NCI-H1092 (cell line): ENCODE measurements around the gene FAM50B.

Experiments used
- DNase-seq: peaks from one replicate; lab custom pipeline; 2025; lab: John Stamatoyannopoulos, UW

Gene FAM50B, protein sequence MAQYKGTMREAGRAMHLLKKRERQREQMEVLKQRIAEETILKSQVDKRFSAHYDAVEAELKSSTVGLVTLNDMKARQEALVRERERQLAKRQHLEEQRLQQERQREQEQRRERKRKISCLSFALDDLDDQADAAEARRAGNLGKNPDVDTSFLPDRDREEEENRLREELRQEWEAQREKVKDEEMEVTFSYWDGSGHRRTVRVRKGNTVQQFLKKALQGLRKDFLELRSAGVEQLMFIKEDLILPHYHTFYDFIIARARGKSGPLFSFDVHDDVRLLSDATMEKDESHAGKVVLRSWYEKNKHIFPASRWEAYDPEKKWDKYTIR

DNA sequence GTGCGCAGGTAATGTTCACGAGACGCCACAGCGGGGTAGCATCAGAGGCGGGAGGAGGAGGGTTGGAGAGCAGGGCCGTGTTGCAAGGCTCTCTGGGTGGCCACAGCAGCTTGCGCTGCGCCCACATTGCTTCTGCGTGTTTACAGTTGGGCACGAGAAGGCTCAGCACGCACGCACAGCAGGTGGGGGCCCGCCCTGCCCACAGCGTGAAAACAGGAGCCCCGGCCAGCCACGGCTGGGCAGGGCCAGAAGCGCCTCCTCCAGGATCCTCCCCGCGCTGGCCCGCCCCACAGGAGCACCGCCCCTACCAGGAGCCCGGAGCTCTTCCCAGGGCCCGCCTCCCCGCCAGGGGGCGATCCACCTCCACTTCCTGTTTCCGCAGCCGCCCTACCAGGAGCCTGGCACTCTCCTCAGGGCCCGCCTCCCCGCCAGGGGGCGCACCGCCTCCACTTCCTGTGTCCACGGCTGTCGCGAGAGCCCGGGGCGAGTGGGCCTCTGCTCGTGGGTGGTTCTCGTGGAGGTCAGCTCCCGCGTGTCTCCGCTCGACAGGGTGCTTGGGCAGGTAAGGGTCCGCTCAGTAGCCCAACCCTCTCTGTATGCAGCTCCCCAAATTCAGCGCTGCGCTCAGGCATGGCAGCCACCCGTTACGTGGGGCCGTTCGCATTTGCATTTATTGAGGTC is at the start of gene FAM50B:
FAM50B (plus strand) TSS at position 449 of the 681 bp plus-strand sequence. CDS start 439 bp downstream, outside the sequence.
- no peak for DNase-seq

DNA sequence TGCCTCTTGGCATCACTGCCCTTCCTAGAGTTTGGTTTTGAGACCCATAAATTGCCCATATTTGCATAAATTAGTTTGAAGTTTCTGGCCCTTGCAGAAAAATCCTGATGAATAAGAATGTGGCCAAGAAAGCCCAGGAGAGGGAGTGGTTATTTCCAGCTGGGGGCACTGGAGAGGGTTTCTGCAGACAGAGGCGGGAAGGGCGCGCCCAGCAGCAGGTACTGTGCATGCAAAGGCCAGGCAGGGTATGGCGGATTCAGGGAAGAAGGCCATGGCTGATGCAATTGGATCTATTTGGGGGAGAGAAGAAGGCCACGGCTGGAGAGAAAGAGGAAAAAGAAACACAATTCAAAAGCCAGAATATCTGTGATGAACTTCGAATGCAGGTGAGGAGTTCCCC is 49.5 kb upstream of the FAM50B start:
- DNase-seq, result no peak

DNA sequence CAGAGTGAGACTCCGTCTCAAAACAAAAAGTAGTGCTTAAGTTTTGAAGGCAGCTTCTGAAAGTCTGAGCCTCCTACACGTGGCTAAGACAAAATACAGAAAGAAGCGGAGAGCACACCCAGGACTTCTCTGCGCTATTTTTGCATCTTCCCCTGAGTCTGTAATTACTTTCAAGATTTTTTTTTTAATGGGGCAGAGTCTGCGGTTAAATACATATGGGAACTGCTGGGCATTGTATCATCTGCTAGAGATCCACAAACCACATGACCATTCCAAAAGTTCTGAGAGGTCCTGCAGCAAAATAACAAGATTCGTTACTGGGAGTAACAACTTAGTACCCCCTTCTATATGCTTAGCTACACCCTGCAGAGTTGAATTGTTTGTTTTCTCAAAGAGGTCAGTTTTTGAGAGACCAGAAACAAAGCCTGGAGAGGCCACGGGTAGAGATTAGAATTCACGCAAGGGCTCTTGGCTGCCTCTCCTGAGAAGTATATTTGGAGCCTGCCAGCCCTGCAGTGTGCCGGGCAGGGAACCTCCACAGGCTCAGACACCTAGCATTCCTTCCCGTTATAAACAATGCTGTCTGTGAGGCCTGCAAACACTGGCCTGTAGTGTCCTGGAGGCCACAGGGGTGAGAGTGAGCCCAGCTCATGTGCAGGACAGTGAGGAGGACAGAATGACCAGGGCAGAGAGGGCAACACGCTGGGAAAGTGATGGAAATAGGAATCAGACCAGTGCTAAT is 48.2 kb upstream of the FAM50B start:
- DNase-seq, result no peak

DNA sequence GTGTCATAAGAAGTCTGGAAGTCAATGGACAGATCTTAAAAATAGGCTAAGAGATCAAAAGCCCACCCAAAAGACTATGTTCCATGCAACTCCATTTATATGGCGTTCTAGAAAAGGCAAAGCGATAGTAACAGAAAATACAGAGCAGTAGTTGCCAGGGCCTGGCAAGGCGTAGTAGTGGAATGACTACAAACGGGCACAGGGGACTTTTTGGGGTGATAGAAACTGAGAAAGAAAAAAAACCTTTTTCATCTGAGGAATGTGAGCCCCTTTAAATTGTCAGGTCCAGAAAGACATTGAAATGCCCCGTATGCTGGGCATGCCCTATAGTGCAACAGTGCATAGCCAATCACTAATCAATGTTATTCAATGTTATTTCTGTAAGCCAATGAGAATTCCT is 47.2 kb upstream of the FAM50B start:
- DNase-seq, result no peak

DNA sequence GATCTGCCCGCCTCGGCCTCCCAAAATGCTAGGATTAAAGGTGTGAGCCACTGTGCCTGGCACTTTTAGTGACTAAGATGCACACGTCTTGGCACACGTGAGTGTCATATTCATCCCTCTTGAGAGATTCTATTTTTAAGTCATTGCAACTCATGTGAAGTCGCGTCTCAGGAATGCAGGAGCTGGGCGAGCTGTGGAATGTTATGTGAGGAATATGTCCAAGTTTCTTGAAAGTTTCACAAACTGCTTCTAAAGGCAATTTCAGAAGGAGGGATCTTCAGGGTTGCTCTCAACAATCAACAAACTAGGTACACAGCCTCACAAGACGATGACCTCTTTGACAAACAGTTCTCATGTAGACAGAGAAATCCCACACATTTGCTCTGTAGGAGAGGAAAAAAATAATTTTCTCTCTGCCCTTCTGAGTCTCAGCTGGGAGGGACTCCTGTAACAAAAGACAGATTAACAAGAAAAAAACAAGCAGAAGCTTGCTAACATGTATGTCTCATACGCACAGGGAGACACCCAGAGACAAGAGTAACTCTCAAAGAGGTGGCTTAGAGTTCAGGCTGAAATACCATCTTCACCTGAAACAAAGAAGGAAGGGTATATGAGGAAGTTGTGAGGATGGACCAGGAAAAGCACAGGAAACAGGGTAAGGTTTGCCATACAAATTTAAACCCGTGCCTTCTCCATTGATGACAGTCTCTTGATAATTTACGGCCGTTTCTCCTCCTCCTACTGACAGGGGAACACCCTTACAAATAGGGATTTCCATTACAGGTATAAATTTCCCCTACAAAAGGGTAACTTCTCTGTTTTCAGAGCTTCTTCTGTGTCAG is 45.3 kb upstream of the FAM50B start:
- DNase-seq, result no peak

DNA sequence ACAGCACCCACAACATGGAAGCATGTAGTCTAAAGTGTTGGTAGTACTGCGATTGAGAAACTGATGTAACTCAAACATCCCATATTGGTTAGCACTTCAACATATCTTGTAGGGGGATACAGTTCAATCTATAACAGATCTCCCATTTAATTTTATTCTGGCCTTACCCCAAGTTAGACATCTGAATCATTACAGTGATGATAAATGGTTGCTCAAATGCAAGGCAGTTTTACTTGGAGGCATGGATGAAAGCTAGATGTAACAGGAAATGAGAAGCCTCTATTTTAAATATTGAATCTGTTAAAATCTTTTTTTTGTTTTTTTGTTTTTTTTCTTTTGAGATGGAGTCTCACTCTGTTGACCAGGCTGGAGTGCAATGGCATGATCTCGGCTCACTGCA is 44.2 kb upstream of the FAM50B start:
- DNase-seq, result no peak

DNA sequence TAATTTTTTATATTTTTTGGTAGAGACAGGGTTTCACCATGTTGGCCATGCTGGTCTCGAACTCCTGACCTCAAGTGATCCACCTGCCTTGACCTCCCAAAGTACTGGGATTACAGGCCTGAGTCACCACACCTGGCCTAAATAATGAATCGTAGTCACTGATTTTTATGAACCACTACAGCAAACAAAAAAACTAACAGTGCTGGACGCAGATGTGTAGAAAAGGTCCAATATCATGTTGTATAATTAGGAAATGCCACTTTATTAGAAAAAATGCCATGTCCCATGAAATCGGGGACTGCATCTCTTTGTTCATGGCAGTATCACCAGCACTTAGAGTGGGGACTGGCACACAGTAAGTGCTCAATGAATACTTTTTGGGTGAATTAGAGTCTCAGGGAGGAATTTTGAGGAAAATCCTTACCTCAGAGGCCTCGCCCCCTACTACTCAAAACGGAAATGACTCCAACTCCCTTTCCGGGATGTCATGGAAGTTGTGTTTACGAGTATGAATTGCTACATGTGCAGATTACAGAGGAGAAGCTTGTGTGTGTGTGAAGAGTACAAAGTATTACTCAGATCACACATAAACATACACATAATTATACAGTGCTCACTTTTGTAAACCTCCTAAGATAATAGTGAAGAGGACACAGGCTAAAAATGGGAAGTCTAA is 43.6 kb upstream of the FAM50B start:
- DNase-seq, result no peak

DNA sequence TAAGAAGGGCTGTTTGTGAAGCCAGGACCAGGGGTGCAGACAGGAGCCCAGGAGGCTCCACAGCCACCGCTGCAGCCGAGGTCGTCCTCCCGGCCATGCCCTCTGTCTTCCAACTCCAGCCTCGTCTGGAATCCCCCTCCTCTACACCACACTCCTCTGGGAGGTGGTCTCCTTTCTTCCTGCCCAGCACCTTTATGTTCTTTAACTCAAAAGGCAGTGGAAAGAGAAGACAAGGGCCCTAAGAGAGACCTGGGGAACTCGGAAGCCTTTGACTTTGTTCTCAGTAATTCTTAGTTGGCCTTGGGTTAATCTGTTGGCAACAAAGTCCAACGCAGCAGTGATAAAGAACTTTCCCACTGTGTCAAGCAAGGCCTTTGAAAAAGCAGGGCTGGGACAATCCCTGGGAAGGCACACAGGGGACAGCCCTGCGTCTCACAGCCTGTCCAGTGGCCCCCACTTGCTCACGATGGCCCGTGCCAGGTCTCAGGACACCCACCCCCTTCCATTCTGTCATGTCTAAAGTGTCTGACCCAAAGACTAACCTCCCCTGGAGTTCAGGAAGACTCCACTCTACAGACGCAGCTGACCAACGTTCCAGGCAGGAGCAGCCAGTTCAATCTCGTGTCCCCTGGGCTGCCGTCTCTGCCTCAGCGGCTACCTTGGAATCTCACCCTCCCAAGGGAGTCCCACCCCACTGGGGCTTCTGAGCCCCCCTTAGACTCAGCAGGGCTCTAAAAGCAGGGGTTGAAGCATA is 42.8 kb upstream of the FAM50B start:
- no peak for DNase-seq

DNA sequence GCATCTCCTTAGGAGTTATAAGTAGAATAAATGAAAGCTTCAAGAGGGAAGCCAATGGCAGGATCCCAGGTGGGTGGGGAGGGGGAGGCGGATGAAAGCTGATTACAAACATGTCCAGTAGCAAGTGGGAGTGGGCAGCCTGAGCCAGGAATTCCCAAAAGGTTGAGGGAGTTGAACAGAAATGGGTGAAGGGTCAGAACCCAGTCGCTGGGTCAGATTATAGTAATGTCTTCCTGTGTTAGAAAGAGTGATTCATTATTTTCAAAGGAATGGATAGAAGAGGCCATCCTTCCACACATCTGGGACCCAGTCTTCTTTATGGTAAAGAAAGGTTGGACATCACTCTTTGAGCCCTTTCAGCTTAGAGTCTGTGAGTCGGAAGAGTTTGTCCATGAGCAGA is 41.0 kb upstream of the FAM50B start:
- DNase-seq, result no peak

DNA sequence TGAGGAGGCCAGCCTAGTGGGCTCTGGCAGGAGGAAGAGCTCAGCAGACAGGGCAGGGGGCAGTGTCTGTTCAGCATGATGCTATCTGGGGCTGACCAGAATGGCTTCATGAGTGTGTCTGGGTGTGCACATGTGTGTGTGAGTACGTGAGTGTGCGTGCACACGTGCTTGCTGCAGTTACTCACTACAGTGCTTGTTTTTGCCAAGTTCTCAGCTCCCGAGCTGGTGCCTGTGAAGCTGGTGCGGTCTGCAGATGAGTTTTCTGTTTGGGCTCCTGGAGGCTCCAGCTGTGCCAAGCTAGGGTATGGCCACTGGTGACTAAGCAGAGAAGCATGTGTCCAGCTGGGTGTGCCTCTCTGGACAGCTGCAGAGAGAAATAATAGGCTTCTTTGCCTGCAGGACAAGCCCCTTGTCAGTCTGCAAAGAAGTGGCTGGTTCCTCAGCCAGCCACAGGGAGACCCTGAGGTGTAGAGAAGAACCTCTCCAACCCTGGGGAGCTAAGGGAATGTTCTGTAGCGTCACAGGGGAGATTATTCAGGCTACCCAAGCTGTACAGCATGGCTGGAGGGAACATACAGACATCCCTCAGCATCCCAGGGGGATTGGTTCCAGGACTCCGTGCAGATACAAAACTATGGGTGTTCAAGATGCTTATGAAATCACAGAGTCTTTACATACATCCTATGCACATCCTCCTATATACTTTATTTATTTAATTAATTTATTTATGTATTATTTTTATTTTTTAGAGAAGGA is 40.2 kb upstream of the FAM50B start:
- DNase-seq, result no peak

DNA sequence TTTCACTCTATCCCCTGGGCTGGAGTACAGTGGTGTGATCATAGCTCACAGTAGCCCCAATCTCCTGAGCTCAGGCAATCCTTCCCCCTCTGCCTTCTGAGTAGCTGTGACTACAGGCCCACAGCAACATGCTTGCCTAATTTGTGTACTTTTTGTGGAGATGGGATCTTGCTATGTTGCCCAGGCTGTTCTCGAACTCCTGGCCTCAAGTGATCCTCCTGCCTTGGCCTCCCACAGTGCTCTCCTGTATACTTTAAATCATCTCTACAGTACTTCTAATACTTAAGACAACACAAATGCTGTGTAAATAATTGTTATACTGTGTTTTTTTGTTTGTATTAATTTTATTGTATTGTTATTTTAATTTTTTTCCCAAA is 39.7 kb upstream of the FAM50B start:
- DNase-seq, result no peak

DNA sequence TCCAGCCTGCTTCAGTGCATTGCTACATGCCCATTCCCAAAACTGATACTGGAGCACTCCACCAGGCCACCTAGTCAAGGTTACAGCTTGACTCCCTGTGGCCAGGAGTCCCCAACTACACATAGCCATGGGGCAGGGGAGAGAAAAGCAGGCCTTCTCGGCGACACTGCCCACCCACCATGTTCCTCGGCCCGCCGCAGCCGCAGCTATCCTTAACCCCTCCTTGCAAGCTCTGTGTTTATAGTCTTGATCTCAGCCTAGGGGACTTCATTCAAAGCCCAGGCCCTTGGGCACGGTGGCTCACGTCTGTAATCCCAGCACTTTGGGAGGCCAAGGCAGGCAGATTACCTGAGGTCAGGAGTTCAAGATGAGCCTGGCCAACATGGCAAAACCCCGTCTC is 39.2 kb upstream of the FAM50B start:
- no peak for DNase-seq

DNA sequence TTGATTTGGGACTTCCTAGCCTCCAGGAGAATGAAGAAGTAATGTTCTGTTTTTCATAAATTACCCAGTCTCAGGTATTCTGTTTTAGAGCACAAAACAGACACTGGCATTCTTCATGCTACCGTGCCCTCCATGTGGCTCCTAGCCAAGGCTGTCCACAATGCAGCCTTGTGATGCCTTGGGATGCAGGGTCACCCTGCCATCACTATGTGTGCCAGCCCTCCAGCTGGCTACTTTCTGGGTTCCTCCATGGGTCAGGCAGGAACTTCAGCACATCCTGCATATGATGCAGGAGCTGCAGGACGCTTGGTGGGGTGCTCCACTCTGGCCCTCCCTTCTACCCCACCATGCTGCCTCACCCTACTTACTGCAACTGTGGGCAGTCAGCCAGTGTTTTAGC is 38.0 kb upstream of the FAM50B start:
- no peak for DNase-seq

DNA sequence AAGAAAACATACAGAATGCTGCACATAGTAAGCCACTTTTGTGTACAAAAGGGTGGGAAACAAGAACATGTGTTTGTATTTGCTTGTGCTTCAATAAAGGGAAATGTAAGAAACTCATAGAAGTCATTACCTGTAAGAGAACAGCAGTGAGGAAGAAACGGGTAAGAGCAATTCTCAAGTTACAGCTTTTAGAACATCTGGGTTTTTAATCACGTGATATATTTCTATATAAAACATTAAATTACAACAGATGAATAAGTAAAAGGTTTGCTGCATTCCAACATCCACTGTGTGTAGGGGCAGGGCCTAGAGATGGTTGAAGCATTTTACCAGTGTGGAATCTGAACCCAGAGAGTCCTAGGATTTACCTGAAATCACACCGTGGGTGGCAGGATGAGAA is 36.6 kb upstream of the FAM50B start:
- no peak for DNase-seq

DNA sequence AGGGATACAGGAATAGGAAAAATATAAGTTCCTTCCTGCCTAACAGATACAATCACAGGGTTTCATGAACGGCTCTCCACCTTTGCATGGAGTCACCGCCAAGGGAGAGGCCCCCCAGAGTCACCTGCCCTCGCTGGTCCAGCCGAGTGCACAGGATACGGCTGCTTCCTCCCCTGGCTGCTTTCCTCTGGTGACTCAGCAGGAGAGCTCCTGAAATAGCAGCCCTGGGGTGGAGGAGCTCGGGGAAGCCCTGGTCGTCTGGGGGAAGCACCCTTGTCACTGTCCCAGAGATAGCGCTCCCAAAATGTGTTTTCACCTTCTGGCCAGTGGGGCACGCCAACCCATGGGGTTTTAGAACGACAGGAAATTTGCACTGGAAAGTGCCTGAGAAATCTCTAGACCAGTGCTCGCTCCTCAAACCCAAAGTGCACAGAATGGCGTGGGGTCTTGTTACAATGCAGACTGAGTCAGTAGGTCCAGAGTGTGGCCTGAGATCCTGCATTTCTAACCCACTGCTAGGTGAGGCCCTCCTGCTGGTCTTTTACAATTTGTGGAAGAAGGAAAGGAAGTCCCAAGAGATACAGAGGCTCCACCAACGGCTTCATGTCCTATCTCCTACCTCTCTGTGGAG is 35.9 kb upstream of the FAM50B start:
- DNase-seq, result no peak

DNA sequence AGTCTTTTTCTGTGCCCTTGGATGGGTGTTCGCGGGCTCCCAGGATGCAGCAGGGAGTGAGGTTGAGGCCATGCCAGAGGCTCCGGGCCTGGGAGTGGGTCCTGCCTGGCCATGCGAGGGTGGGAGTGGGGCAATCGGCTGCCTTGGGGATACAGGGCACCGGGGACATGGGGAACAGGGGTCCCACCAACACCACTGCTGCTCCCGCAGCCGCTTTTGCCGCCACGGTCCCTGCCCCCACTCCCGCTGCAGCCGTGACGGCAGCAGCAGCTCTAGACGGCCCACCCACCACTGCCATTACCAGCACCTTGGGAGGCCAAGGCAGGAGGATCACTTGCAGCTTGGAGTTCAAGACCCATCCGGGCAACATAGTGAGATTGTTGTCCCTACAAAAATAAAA is 35.3 kb upstream of the FAM50B start:
- no peak for DNase-seq

DNA sequence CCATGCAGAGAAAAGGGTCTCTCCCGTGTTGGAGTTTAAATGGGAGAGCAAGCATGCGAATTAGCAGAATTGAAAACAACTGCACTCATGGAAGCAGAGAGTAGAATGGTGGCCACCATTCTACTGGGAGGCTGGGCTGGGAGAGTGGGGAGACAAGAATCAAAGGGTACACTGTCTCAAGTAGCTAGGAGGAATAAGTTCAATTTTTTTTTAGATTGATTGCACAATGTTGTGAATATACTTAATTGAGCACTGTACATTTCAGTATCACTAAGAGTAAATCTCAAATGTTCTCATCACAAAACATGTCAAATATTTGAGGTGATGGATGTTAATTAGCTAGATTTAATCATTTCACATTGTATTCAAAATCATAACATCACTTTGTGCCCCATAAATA is 34.6 kb upstream of the FAM50B start:
- DNase-seq, result no peak

DNA sequence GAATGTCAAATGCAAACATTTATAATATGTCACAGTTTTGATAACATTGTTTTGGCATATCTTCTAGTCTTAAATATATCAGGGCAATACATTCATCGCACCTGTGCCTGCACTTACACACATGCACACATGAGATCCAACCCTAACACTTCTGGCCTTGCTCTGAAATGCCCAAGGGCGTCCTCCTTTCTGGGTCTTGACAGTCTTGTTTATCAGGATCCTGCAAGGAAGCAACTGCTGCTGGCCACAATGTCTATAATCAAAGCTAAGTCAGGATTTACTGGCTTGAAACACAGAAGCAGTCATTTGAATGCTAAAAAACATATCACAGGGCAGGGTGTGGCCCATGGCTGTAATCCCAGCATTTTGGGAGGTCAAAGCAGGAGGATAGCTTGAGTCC is 32.9 kb upstream of the FAM50B start:
- no peak for DNase-seq
